GM23338 (cell line): Measurements from ENCODE around the gene FASLG. TPM values are rescaled to one million over a fixed set of nuclear protein-coding genes. Genes with fewer than 3 reads are reported as not detected.

Experiments
- ATAC-seq: fragments of 200-7000 bp; cut with Tn5 transposase; 3 replicates; pipeline ENCODE4 v1.9.1; 2020
- DNase-seq: peaks from one replicate; pipeline ENCODE4 v3.0.0-alpha.2; 2015; ENCODE audit warnings: low spot score
- H2AFZ ChIP-seq: fragments of 200-600 bp; sonication (generic); 2 replicates; pipeline ENCODE4 v1.8.0; 2016; ENCODE audit warnings: antibody characterized with exemption, mild to moderate bottlenecking, moderate library complexity
- H3F3A ChIP-seq: fragments of 200-600 bp; sonication (generic); replicated peaks from 2 replicates; pipeline ENCODE4 v1.8.0; 2017; ENCODE audit warnings: antibody characterized with exemption, mixed run types, low read depth
- H3K27ac ChIP-seq: fragments of 200-600 bp; sonication (generic); 2 replicates; pipeline ENCODE4 v1.6.1; 2016; ENCODE audit warnings: low read depth
- H3K27me3 ChIP-seq: fragments of 200-600 bp; sonication (generic); 2 replicates; pipeline ENCODE4 v1.8.0; 2016; ENCODE audit warnings: mild to moderate bottlenecking, mixed run types, moderate library complexity; ENCODE audit not compliant: insufficient read depth
- H3K36me3 ChIP-seq: fragments of 200-600 bp; sonication (generic); 2 replicates; pipeline ENCODE4 v1.8.0; 2016; ENCODE audit warnings: mild to moderate bottlenecking; ENCODE audit not compliant: insufficient read depth
- H3K4me1 ChIP-seq: fragments of 200-600 bp; sonication (generic); 2 replicates; pipeline ENCODE4 v1.8.0; 2016; ENCODE audit warnings: mild to moderate bottlenecking, moderate library complexity; ENCODE audit not compliant: insufficient read depth
- H3K4me2 ChIP-seq: fragments of 200-600 bp; sonication (generic); 2 replicates; pipeline ENCODE4 v1.7.1; 2017; ENCODE audit warnings: mixed run types
- H3K4me3 ChIP-seq: fragments of 200-600 bp; sonication (generic); 2 replicates; pipeline ENCODE4 v1.6.1; 2016; ENCODE audit warnings: mixed run types
- H3K79me2 ChIP-seq: fragments of 200-600 bp; sonication (generic); replicated peaks from 2 replicates; pipeline ENCODE4 v1.8.0; 2017; ENCODE audit warnings: mild to moderate bottlenecking; ENCODE audit not compliant: insufficient read depth
- H3K9me2 ChIP-seq: fragments of 200-600 bp; sonication (generic); 2 replicates; pipeline ENCODE4 v1.8.0; 2017; ENCODE audit not compliant: insufficient read depth
- H4K20me1 ChIP-seq: fragments of 200-600 bp; sonication (generic); replicated peaks from 2 replicates; pipeline ENCODE4 v1.8.0; 2017; ENCODE audit warnings: mild to moderate bottlenecking; ENCODE audit not compliant: insufficient read depth
- H3K27ac Mint-ChIP-seq: 2 replicates; pipeline ENCODE4 v1.8.0; 2020; ENCODE audit warnings: inconsistent platforms, mild to moderate bottlenecking, moderate library complexity, mixed read lengths
- H3K27me3 Mint-ChIP-seq: 3 replicates; pipeline ENCODE4 v1.8.0; 2022; ENCODE audit warnings: low read depth, mild to moderate bottlenecking, moderate library complexity, mixed read lengths, inconsistent platforms; ENCODE audit not compliant: insufficient read depth, poor library complexity
- H3K36me3 Mint-ChIP-seq: 3 replicates; pipeline ENCODE4 v1.8.0; 2021; ENCODE audit warnings: low read depth, mild to moderate bottlenecking, inconsistent platforms, moderate library complexity, mixed read lengths
- H3K4me1 Mint-ChIP-seq: 3 replicates; pipeline ENCODE4 v1.8.0; 2020; ENCODE audit warnings: mild to moderate bottlenecking, inconsistent platforms, mixed read lengths
- H3K4me3 Mint-ChIP-seq: 3 replicates; pipeline ENCODE4 v1.8.0; 2021; ENCODE audit warnings: moderate library complexity, mild to moderate bottlenecking, inconsistent platforms, mixed read lengths
- H3K9me3 Mint-ChIP-seq: 3 replicates; pipeline ENCODE4 v1.8.0; 2020; ENCODE audit warnings: moderate library complexity, mild to moderate bottlenecking, inconsistent platforms, mixed read lengths
- CREB1 ChIP-seq: fragments of 250-450 bp; sonication (Bioruptor Pico); IDR thresholded peaks from 2 replicates; pipeline ENCODE4 v1.5.0; 2020; ENCODE audit warnings: low read depth, mild to moderate bottlenecking, moderate library complexity
- CTCF ChIP-seq, 2 experiments: fragments of 200-600 bp in 1 of 2; sonication (generic) in 1 of 2; conservative IDR thresholded peaks; 2 replicates each; pipeline versions ENCODE4 v1.5.1 to v1.6.1; 2016 to 2017; ENCODE audit warnings: antibody characterized with exemption in 2 of 2, low read depth in 2 of 2, mild to moderate bottlenecking in 2 of 2, moderate library complexity in 1 of 2
- ETS1 ChIP-seq: IDR thresholded peaks from 2 replicates; pipeline ENCODE4 v1.6.1; 2016; ENCODE audit warnings: antibody characterized with exemption
- EZH2 ChIP-seq: fragments of 200-600 bp; sonication (generic); IDR thresholded peaks from one replicate; pipeline ENCODE4 v1.8.0; 2017; ENCODE audit warnings: antibody characterized with exemption, mild to moderate bottlenecking, low read depth; ENCODE audit not compliant: unreplicated experiment
- EZH2phosphoT487 ChIP-seq: fragments of 200-600 bp; sonication (generic); IDR thresholded peaks from one replicate; pipeline ENCODE4 v1.8.1; 2018; ENCODE audit warnings: antibody characterized with exemption; ENCODE audit not compliant: unreplicated experiment
- JUNB ChIP-seq: IDR thresholded peaks from one replicate; pipeline ENCODE4 v1.6.1; 2016; ENCODE audit warnings: antibody characterized with exemption; ENCODE audit not compliant: unreplicated experiment
- NANOG ChIP-seq: IDR thresholded peaks from 2 replicates; pipeline ENCODE4 v1.6.1; 2016; ENCODE audit warnings: antibody characterized with exemption, borderline replicate concordance
- POLR2AphosphoS5 ChIP-seq: IDR thresholded peaks from 2 replicates; pipeline ENCODE4 v1.6.1; 2016; ENCODE audit warnings: antibody characterized with exemption, low read depth
- REST ChIP-seq: IDR thresholded peaks from one replicate; pipeline ENCODE4 v1.6.1; 2018; ENCODE audit warnings: antibody characterized with exemption; ENCODE audit not compliant: unreplicated experiment
- STAT1 ChIP-seq: IDR thresholded peaks from one replicate; pipeline ENCODE4 v1.6.1; 2016; ENCODE audit warnings: antibody characterized with exemption; ENCODE audit not compliant: unreplicated experiment
- ZNF114 ChIP-seq: fragments of 250-450 bp; sonication (Bioruptor Pico); IDR thresholded peaks from 2 replicates; pipeline ENCODE4 v1.5.0; 2020; ENCODE audit warnings: mild to moderate bottlenecking, moderate library complexity
- ZNF331 ChIP-seq: fragments of 250-450 bp; sonication (Bioruptor Pico); IDR thresholded peaks from 2 replicates; pipeline ENCODE4 v1.5.0; 2020; ENCODE audit warnings: low read depth, mild to moderate bottlenecking, moderate library complexity
- ZNF462 ChIP-seq: fragments of 250-450 bp; sonication (Bioruptor Pico); IDR thresholded peaks from 2 replicates; pipeline ENCODE4 v1.5.0; 2020; ENCODE audit warnings: mild to moderate bottlenecking, moderate library complexity
- long read RNA-seq: library from polyadenylated mRNA; unstranded; transcript quantifications from one replicate; pipeline ENCODE4 v2.0.0, GENCODE V29; 2020; ENCODE audit not compliant: unreplicated experiment
- polyA plus RNA-seq: library from polyadenylated mRNA; unstranded; fragments of >200 nt; fragmentation: Nextera tagmentation; extraction: Ambion mirVana; gene quantifications from 2 replicates; pipeline ENCODE4 v1.2.1, GENCODE V29; 2016
- total RNA-seq: library from RNA; depleted of rRNA; stranded (reverse); fragments of >200 nt; shearing (Covaris generic); gene quantifications from 2 replicates; pipeline ENCODE4 v1.2.3, GENCODE V29; 2014; rRNA removed

The FASLG gene
- total RNA-seq (not detected in 2 replicates), polyA plus RNA-seq (not detected in 2 replicates)
- long read RNA-seq, result 0 reads

- no peak within 1 kb of the TSS for H3K4me2 ChIP-seq
These were observed at the start of gene FASLG for GRCh38 chr1:172658871-172659453. Gene FASLG, plus strand, starts transcription at chr1:172659103. Its CDS starts 99 bp downstream, at chr1:172659202.

More at GRCh38 chr1:172658871-172659453, at the start of gene FASLG:
- Mint-ChIP-seq H3K27me3 (peaks cover 3% of the 10 kb centered on the region), H3K27ac (no peak within 1 kb of the TSS), H3K9me3 (no peaks in the 10 kb centered on the region), H3K4me1 (no peaks in the 10 kb centered on the region; the same call in 2 of the 3 replicates), H3K36me3 (no peaks in the 10 kb centered on the region), H3K4me3 (no peak within 1 kb of the TSS)
- ATAC-seq (no peak), DNase-seq (no peak)
- Histone ChIP-seq H4K20me1 (no peaks in the 10 kb centered on the region), H3K27ac (no peak within 1 kb of the TSS), H3K27me3 (no peaks in the 10 kb centered on the region), H3K4me3 (no peak within 1 kb of the TSS), H3F3A (no peaks in the 10 kb centered on the region), H3K36me3 (no peaks in the 10 kb centered on the region), H3K9me2 (peaks cover 2% of the 10 kb centered on the region; the same call in 1 of the 2 replicates), H2AFZ (no peak within 1 kb of the TSS; the same call in 1 of the 2 replicates), H3K79me2 (no peaks in the 10 kb centered on the region), H3K4me1 (no peaks in the 10 kb centered on the region)
- no peak for TF ChIP-seq ZNF114 (CRISPR knock-in tag)
- TF ChIP-seq STAT1, result no peak
- no peak for TF ChIP-seq ZNF331
- no peak for TF ChIP-seq ZNF462
- TF ChIP-seq REST, result no peak
- TF ChIP-seq EZH2, result no peak
- TF ChIP-seq CTCF (conservative IDR thresholded peaks at IDR 0.05; ENCODE audit: low read depth in 2 of 2), result no peak
- TF ChIP-seq POLR2AphosphoS5, result no peak
- TF ChIP-seq NANOG, result no peak
- no peak for TF ChIP-seq JUNB
- TF ChIP-seq EZH2phosphoT487, result no peak
- no peak for TF ChIP-seq ETS1
- TF ChIP-seq CREB1 (CRISPR knock-in tag), result no peak
